ENCODE measurements around the gene CMTM7. TPM values are rescaled to one million over a fixed set of nuclear protein-coding genes. Genes with fewer than 3 reads are reported as not detected.

Gene CMTM7
- total RNA-seq, 1 donor from 2014 or later, result 11.0 TPM

GRCh38 chr3:32502118-32502945 is 110.7 kb downstream of the CMTM7 start, which contains the start of gene CMTM6:
Gene CMTM6 (minus strand): TSS chr3:32502852. CDS start chr3:32502745, 107 bp downstream.
- DNase-seq (ENCODE audit: extremely low spot score in 2 of 2), result peak in 1 of 2 donors; percentile 89
- peak within 1 kb of the TSS; percentile 83 for H3K27ac ChIP-seq
- intact Hi-C loops (cut with DNase I), result no loop called here
- peaks cover 19% of the 10 kb centered on the region for H3K4me1 ChIP-seq
- no peaks in the 10 kb centered on the region for H3K27me3 ChIP-seq
- no peaks in the 10 kb centered on the region for H3K9me3 ChIP-seq
- TF ChIP-seq POLR2AphosphoS5 (IDR thresholded peaks at IDR 0.05; ENCODE audit: insufficient read depth in 1 of 2, low read depth in 1 of 2) (peak in 1 of 2 donors; percentile 90), CTCF (IDR thresholded peaks at IDR 0.05) (no peak), POLR2A (IDR thresholded peaks at IDR 0.05) (peak in 1 of 2 donors; percentile 48)
- H3K36me3 ChIP-seq, result no peaks in the 10 kb centered on the region
- H3K4me3 ChIP-seq, result peak within 1 kb of the TSS; percentile 74 to 92

GRCh38 chr3:32502946-32503286 is 111.3 kb downstream of the CMTM7 start:
- intact Hi-C loops (cut with DNase I), result no loop called here
- peak overlapping the region; percentile 83 for H3K27ac ChIP-seq
- H3K4me3 ChIP-seq, result peak overlapping the region; percentile 74 to 92
- no peaks in the 10 kb centered on the region for H3K36me3 ChIP-seq
- no peak for DNase-seq (ENCODE audit: extremely low spot score in 2 of 2)
- H3K4me1 ChIP-seq, result peaks cover 19% of the 10 kb centered on the region
- no peak for TF ChIP-seq POLR2A (IDR thresholded peaks at IDR 0.05)
- no peak for TF ChIP-seq CTCF (IDR thresholded peaks at IDR 0.05)
- no peak for TF ChIP-seq POLR2AphosphoS5 (IDR thresholded peaks at IDR 0.05; ENCODE audit: insufficient read depth in 1 of 2, low read depth in 1 of 2)
- no peaks in the 10 kb centered on the region for H3K9me3 ChIP-seq
- H3K27me3 ChIP-seq, result no peaks in the 10 kb centered on the region

Other genes starting within 250 kb of the CMTM7 start
- 4.7 TPM for gene CMTM8, start 153.2 kb upstream of the CMTM7 start, total RNA-seq
- gene CMTM6, start 111.0 kb downstream of the CMTM7 start, total RNA-seq, result 28.0 TPM
- gene DYNC1LI1, start 179.0 kb downstream of the CMTM7 start, total RNA-seq, result 25.3 TPM